NCI-H1092 (cell line): ENCODE measurements around the gene ZBTB16.

ENCODE experiments used
- DNase-seq: peaks from one replicate; lab custom pipeline; 2025; lab: John Stamatoyannopoulos, UW

Gene ZBTB16

GRCh38 chr11:114244726-114245394 is 185.3 kb downstream of the ZBTB16 start:
- DNase-seq: no peak

GRCh38 chr11:114246321-114247069 is 187.0 kb downstream of the ZBTB16 start:
- no peak for DNase-seq

GRCh38 chr11:114247070-114247789 is 187.7 kb downstream of the ZBTB16 start:
- no peak for DNase-seq

GRCh38 chr11:114250180-114250579 is 190.7 kb downstream of the ZBTB16 start:
- no peak for DNase-seq

- no peak for DNase-seq
These were observed 191.7 kb downstream of the ZBTB16 start for GRCh38 chr11:114250993-114251814.

- DNase-seq: no peak
These were observed 192.4 kb downstream of the ZBTB16 start for GRCh38 chr11:114251815-114252337.

GRCh38 chr11:114252767-114253166 is 193.3 kb downstream of the ZBTB16 start:
- no peak for DNase-seq

- DNase-seq: no peak
These were observed 194.3 kb downstream of the ZBTB16 start for GRCh38 chr11:114253771-114254170.

GRCh38 chr11:114254571-114255146 is 195.1 kb downstream of the ZBTB16 start:
- no peak for DNase-seq

- DNase-seq: no peak
These were observed 195.8 kb downstream of the ZBTB16 start for GRCh38 chr11:114255289-114255688.

GRCh38 chr11:114256176-114256966 is 196.9 kb downstream of the ZBTB16 start:
- DNase-seq: no peak

- DNase-seq: no peak
These were observed 197.4 kb downstream of the ZBTB16 start for GRCh38 chr11:114256967-114257286.

- DNase-seq: no peak
These were observed 198.4 kb downstream of the ZBTB16 start for GRCh38 chr11:114257621-114258558.

- no peak for DNase-seq
These were observed 199.2 kb downstream of the ZBTB16 start for GRCh38 chr11:114258696-114259095.

GRCh38 chr11:114259124-114259526 is 199.6 kb downstream of the ZBTB16 start:
- no peak for DNase-seq

GRCh38 chr11:114259551-114259983 is 200.1 kb downstream of the ZBTB16 start:
- peak; percentile 23 for DNase-seq

GRCh38 chr11:114260077-114260476 is 200.6 kb downstream of the ZBTB16 start:
- no peak for DNase-seq

- no peak for DNase-seq
These were observed 201.0 kb downstream of the ZBTB16 start for GRCh38 chr11:114260483-114260882.

- no peak for DNase-seq
These were observed 202.3 kb downstream of the ZBTB16 start for GRCh38 chr11:114261791-114262190.
